Astrocyte of the hippocampus (primary cell): ENCODE measurements around the gene OGDHL.

Experiments used
- DNase-seq: peaks from one replicate; pipeline ENCODE4 v3.0.0; 2011; ENCODE audit warnings: low read depth, low spot score

The OGDHL gene

DNA sequence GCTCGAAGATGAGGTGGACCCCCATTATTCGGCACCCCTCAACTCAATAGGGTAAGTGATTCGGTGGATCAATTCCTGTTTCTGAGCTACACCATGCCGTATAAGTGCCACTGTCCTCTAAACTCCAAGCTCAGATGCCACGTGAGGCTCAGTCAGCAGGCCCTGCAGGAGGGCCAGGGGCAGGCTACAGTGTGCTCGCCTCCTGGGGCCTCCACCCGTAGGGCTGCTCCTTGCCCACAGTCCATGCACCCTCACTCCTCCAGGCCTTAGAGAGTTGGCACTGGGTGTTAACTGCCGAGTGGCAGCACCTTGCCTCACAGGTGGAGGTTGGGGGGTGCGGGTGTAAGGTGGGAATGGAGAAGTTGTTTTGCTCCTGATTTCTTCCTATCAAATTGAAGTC lies 70.5 kb downstream of the OGDHL start:
- DNase-seq: no peak

DNA sequence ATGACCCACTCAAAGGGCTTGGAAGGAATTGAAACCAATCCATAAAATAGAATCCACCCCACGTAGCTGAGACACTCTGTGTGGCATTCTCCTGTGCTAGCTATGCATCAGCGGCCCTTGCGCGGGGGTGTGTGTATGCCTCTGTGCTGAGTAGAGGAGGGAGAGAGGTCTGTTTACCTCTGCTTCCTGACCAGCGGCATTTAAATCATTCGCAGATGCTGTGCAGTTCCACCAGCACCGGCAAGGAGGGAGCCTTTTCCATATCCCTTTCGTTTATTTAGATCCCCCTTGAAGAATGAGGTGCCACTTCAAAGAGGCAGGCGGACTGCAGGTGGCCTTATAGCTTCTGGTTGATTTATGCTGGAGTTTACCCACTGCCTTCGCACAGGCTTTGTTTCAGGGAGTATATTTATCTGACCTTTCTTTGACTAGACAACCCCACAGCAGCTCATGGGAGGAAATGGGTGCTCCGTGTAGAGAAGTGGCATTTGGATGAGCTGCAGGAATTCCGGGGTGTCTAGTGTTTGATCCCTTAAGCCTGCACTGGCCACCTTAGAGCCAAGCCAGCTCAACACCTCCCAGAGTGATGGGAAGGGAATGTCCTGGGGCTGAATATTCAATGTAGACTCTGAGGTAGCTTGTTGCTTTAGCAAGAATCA lies 71.3 kb downstream of the OGDHL start:
- no peak for DNase-seq

GRCh38 chr10:49689882-49690510 lies 72.1 kb downstream of the OGDHL start:
- DNase-seq: no peak

GRCh38 chr10:49688920-49689319 lies 73.2 kb downstream of the OGDHL start:
- DNase-seq: no peak

DNA sequence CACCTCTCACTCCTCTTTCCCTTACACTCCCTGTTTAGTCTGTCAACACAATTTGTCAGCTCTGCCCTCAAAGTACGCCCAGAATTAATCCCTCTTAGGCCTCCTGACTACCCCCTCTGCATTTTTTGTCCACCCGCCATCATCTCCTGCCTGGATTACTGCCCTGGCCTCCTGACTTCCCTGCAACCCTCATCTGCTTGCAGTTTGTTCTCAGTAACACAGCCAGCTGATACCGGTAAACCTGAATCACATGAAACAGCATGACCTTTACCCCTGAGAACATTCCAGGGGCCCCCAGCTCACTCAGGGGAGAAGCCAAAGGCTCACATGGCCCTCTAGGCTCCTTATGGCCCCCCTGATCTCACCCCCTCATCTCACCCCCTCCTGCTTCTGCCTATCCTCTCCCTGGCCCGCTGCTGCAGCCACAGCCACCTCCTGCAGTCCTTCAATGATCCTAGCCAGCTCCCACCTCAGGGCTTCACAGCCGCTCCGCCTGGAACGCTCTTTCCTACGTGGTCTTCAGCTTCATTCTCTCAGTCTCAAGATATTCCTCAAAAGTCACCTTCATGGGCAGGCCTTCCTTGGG lies 73.8 kb downstream of the OGDHL start:
- DNase-seq: no peak

DNA sequence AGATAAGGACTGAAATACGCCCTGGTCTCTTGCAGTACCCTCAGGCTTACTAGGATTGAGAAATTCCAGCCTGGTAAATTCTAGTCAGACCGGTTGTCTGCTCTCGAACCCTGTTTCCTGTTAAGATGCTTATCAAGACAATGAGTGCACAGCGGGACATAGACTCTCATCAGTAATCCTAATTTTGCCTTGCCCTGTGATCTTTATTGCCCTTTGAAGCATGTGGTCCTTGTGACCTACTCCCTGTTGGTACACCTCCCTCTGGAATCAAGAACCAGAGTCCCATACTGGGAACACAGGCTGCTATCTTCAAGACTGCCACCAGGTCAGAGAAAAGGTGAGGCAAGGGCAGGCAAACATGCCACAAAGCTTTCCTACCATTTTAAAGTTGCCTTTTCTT lies 75.5 kb downstream of the OGDHL start:
- no peak for DNase-seq
